ENCODE data around the gene LBX1.

The LBX1 gene

DNA sequence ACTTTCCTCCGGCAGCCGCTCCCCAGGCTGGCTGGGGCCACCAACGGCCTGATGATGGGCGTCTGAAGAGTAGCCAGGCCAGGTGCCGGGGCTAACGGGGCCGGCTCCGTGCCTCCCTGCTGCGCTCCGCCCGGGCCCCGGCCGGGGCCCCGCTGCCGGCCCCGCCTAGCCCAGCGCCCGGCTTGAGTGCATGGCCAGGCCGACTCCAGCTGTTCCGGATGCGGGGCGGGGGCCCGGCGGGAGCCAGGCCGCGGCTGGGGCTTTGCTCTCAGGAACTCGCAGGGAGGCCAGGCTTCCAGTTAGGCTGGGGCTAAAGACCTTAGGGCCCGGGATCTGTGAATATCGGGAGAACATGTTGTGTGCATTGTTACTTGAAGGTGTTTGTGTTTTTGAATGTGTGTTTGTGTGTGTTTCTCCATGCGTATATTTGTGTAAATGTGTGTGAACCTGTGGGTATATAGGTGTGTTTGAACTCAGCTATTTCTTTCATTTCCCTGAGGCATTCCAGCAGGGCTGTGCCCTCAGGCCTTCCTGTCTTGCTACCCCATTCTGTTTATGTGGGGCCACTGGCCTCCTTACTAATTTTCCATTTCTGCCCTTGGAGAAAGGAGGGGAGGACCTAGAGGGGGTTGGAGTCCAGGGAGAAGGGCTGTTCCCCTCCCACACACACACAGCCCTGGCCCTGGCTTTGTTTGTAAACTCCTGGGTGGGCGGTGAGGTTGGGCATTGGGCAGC lies 1.1 kb upstream of the LBX1 start:
- Histone ChIP-seq H3K4me3 (ENCODE audit: low read length) (no peak overlapping the region), H3K27me3 (ENCODE audit: insufficient read depth, low read length) (peaks cover 100% of the 10 kb centered on the region), H3K4me1 (ENCODE audit: insufficient read depth, low read length) (peaks cover 2% of the 10 kb centered on the region; the same call in 1 of the 2 replicates)

DNA sequence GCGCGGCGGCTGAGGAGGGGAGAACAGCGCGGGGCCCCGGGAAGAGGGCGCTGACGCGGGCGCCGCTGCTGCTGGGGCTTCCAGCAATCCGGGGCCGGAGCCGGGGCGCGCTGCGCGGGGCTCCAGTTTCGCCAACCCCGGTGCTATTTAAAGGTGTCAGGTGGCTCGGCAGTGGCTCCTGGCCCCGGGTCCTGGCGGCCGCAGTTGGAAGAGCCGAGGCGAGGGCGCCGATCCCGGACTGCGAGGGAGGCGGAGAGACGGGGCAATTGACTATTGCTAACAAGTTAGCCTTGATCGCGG lies 347 bp downstream of the LBX1 start:
- Histone ChIP-seq H3K9ac (ENCODE audit: low read depth, low read length) (no peak overlapping the region), H3K27me3 (ENCODE audit: insufficient read depth, low read length) (peaks cover 100% of the 10 kb centered on the region), H3K9me3 (ENCODE audit: insufficient read depth, low read depth, low read length) (peaks cover 14% of the 10 kb centered on the region; the same call in 1 of the 2 replicates), H3K27ac (ENCODE audit: low read length) (no peak overlapping the region), H3K4me1 (ENCODE audit: insufficient read depth, low read length) (peaks cover 2% of the 10 kb centered on the region; the same call in 1 of the 2 replicates), H3K36me3 (ENCODE audit: insufficient read depth, low read depth, low read length) (no peaks in the 10 kb centered on the region), H3K4me3 (ENCODE audit: low read length) (no peak overlapping the region)

More for the DNA sequence above, 1.1 kb upstream of the LBX1 start:
- no peaks in the 10 kb centered on the region for H3K36me3 ChIP-seq (ENCODE audit: insufficient read depth, low read depth, low read length)
- H3K27ac ChIP-seq (ENCODE audit: low read length): no peak overlapping the region
- H3K9ac ChIP-seq (ENCODE audit: low read depth, low read length): no peak overlapping the region
- H3K9me3 ChIP-seq (ENCODE audit: insufficient read depth, low read depth, low read length): peaks cover 12% of the 10 kb centered on the region; the same call in 1 of the 2 replicates

- H3K4me1 ChIP-seq (ENCODE audit: insufficient read depth, low read length): peaks cover 2% of the 10 kb centered on the region; the same call in 1 of the 2 replicates
- H3K9me3 ChIP-seq (ENCODE audit: insufficient read depth, low read depth, low read length): peaks cover 18% of the 10 kb centered on the region; the same call in 1 of the 2 replicates
- H3K27ac ChIP-seq (ENCODE audit: low read length): no peak overlapping the region
- H3K4me3 ChIP-seq (ENCODE audit: low read length): no peak overlapping the region
- H3K9ac ChIP-seq (ENCODE audit: low read depth, low read length): no peak overlapping the region
- H3K36me3 ChIP-seq (ENCODE audit: insufficient read depth, low read depth, low read length): no peaks in the 10 kb centered on the region
- peaks cover 100% of the 10 kb centered on the region for H3K27me3 ChIP-seq (ENCODE audit: insufficient read depth, low read length)
Observed at GRCh38 chr10:101228153-101228965, 904 bp downstream of the LBX1 start.

DNA sequence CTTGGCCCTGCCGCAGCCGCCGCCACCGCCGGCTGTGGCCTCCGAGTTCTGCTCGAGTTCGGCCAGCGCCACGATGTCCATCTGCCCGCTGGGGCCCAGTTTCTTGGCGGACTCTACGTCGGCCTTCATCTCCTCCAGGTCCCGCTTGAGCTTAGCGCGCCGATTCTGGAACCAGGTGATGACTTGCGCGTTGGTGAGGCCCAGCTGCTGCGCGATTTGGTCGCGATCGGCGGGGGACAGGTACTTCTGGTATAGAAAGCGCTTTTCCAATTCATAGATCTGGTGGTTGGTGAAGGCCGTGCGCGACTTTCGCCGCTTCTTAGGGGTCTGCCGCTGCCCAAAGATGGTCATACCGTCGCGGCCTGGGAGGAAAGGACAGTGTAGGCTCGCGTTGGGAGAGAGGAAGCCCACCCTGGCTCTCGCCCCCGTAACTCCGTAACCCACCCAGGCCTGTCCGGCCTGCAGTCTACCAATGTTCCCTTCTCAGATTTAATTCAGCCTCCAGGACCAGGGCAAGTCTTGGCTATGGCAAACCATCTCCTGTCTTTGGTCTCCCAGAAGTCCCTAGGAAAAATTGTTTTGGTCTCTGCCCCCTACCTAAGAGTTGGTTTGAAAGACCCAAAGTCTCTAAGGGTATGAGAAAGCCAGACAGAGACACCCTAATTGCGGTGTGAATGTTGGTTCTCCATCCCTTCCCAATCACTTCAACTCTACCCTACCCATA lies 1.7 kb downstream of the LBX1 start:
- Histone ChIP-seq H3K27ac (ENCODE audit: low read length) (no peak overlapping the region), H3K27me3 (ENCODE audit: insufficient read depth, low read length) (peaks cover 100% of the 10 kb centered on the region), H3K4me1 (ENCODE audit: insufficient read depth, low read length) (peaks cover 2% of the 10 kb centered on the region; the same call in 1 of the 2 replicates), H3K4me3 (ENCODE audit: low read length) (no peak overlapping the region), H3K36me3 (ENCODE audit: insufficient read depth, low read depth, low read length) (no peaks in the 10 kb centered on the region), H3K9ac (ENCODE audit: low read depth, low read length) (no peak overlapping the region), H3K9me3 (ENCODE audit: insufficient read depth, low read depth, low read length) (peaks cover 22% of the 10 kb centered on the region; the same call in 1 of the 2 replicates)

- Histone ChIP-seq H3K9ac (ENCODE audit: low read depth, low read length) (no peak overlapping the region), H3K36me3 (ENCODE audit: insufficient read depth, low read depth, low read length) (no peaks in the 10 kb centered on the region), H3K27me3 (ENCODE audit: insufficient read depth, low read length) (peaks cover 100% of the 10 kb centered on the region), H3K9me3 (ENCODE audit: insufficient read depth, low read depth, low read length) (peaks cover 19% of the 10 kb centered on the region; the same call in 1 of the 2 replicates), H3K4me1 (ENCODE audit: insufficient read depth, low read length) (peaks cover 2% of the 10 kb centered on the region; the same call in 1 of the 2 replicates), H3K27ac (ENCODE audit: low read length) (no peak overlapping the region), H3K4me3 (ENCODE audit: low read length) (no peak overlapping the region)
Observed at GRCh38 chr10:101226491-101227428, 2.5 kb downstream of the LBX1 start.

DNA sequence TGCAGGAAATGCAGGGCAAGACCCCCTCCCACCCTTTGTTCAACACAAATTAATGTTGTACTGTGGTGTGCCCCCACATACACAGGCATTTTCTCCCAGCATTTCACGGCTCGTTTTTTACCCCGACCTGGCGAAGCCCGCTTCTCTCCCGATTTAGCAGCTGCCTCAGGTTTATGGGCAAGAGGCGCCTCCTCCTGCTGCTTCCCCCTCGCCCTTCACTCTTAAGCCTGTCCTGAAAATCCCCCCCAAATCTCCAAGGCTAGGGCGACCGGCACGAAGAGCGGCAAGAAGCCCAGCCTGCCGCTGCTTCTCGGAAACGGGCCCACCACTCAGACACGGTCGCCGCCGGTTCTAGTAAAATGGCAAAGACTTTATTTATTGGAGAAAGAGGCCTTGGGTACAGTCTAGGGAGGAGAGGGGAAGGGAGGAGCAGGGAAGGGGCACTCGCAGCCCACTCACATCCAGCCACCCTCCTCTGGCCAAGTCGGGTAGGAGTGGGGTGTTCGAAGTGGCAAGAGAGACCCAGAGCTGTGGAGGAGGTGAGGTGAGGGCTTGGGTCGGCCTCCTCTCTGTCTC lies 3.3 kb downstream of the LBX1 start:
- peaks cover 2% of the 10 kb centered on the region; the same call in 1 of the 2 replicates for H3K4me1 ChIP-seq (ENCODE audit: insufficient read depth, low read length)
- H3K4me3 ChIP-seq (ENCODE audit: low read length): no peak overlapping the region
- H3K27me3 ChIP-seq (ENCODE audit: insufficient read depth, low read length): peaks cover 100% of the 10 kb centered on the region
- no peaks in the 10 kb centered on the region for H3K36me3 ChIP-seq (ENCODE audit: insufficient read depth, low read depth, low read length)
- no peak overlapping the region for H3K27ac ChIP-seq (ENCODE audit: low read length)
- peaks cover 17% of the 10 kb centered on the region; the same call in 1 of the 2 replicates for H3K9me3 ChIP-seq (ENCODE audit: insufficient read depth, low read depth, low read length)
- no peak overlapping the region for H3K9ac ChIP-seq (ENCODE audit: low read depth, low read length)

- Histone ChIP-seq H3K27ac (ENCODE audit: low read length) (no peak overlapping the region), H3K9ac (ENCODE audit: low read depth, low read length) (no peak overlapping the region), H3K4me1 (ENCODE audit: insufficient read depth, low read length) (no peaks in the 10 kb centered on the region), H3K36me3 (ENCODE audit: insufficient read depth, low read depth, low read length) (no peaks in the 10 kb centered on the region), H3K9me3 (ENCODE audit: insufficient read depth, low read depth, low read length) (peaks cover 17% of the 10 kb centered on the region; the same call in 1 of the 2 replicates), H3K27me3 (ENCODE audit: insufficient read depth, low read length) (peaks cover 100% of the 10 kb centered on the region), H3K4me3 (ENCODE audit: low read length) (no peak overlapping the region)
Observed at GRCh38 chr10:101224910-101225823, 4.1 kb downstream of the LBX1 start.

- H3K4me1 ChIP-seq (ENCODE audit: insufficient read depth, low read length): no peaks in the 10 kb centered on the region
- no peak overlapping the region for H3K27ac ChIP-seq (ENCODE audit: low read length)
- no peak overlapping the region for H3K4me3 ChIP-seq (ENCODE audit: low read length)
- H3K36me3 ChIP-seq (ENCODE audit: insufficient read depth, low read depth, low read length): no peaks in the 10 kb centered on the region
- H3K9me3 ChIP-seq (ENCODE audit: insufficient read depth, low read depth, low read length): peaks cover 17% of the 10 kb centered on the region; the same call in 1 of the 2 replicates
- no peak overlapping the region for H3K9ac ChIP-seq (ENCODE audit: low read depth, low read length)
- H3K27me3 ChIP-seq (ENCODE audit: insufficient read depth, low read length): peaks cover 100% of the 10 kb centered on the region
Observed at GRCh38 chr10:101224060-101224909, 5.0 kb downstream of the LBX1 start.

DNA sequence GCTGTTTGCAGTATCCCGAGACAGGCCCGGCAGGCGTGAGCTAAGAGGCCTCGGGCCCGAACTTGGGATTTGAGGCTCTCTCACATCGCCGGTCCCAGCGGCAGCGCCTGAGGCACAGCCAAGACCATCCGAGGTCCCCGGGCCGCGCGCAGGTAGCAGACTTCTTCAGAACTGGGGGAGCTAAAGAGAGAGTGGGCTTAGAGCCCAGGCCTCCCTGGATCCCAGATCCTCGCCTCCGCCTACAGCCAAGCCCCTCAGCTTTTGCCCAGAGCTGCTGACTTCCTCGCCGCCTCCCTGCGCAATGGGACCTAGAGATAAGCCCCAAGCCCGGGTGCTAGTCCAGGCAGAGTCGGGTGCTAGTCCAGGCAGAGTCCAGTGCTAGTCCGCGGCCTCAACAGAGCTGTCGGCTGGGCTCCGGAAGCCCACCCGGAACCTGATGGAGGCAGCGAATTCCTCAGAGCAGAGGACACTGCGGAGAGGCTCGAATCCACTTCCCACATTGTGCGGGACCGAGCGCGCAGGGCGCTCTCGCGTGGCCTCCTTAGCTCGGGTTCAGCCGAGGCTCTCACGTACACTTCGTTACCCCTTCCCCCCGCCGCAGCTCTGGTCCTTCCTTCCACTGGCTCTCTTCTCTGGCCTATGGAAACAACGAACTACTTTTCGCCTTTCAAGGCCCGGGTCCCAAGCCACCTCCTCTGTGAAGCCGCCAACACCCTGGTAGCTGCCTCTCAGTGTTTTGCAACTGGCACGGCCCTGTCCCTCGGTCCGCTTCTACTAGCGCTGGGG lies 5.8 kb downstream of the LBX1 start:
- H3K27me3 ChIP-seq (ENCODE audit: insufficient read depth, low read length): peaks cover 100% of the 10 kb centered on the region
- no peaks in the 10 kb centered on the region for H3K36me3 ChIP-seq (ENCODE audit: insufficient read depth, low read depth, low read length)
- no peak overlapping the region for H3K9ac ChIP-seq (ENCODE audit: low read depth, low read length)
- H3K9me3 ChIP-seq (ENCODE audit: insufficient read depth, low read depth, low read length): peaks cover 17% of the 10 kb centered on the region; the same call in 1 of the 2 replicates
- H3K4me1 ChIP-seq (ENCODE audit: insufficient read depth, low read length): no peaks in the 10 kb centered on the region
- no peak overlapping the region for H3K27ac ChIP-seq (ENCODE audit: low read length)
- H3K4me3 ChIP-seq (ENCODE audit: low read length): no peak overlapping the region

Measured in iPS-20b (cell line).